Chondrocyte (in vitro differentiated cells): ENCODE data around the gene FBN2. TPM values are rescaled to one million over a fixed set of nuclear protein-coding genes. Genes with fewer than 3 reads are reported as not detected.

ENCODE experiments used
- DNase-seq: peaks from one replicate; pipeline ENCODE4 v3.0.0; 2021; ENCODE audit warnings: mixed read lengths, low spot score
- H3K27ac Mint-ChIP-seq: one replicate; pipeline ENCODE4 v1.8.0; 2021; ENCODE audit warnings: mild to moderate bottlenecking, moderate library complexity, mixed read lengths; ENCODE audit not compliant: unreplicated experiment
- H3K27me3 Mint-ChIP-seq: 2 replicates; pipeline ENCODE4 v1.8.0; 2021; ENCODE audit warnings: low read depth, mixed read lengths
- H3K36me3 Mint-ChIP-seq: 2 replicates; pipeline ENCODE4 v1.8.0; 2021; ENCODE audit warnings: low read depth, mixed read lengths
- H3K4me1 Mint-ChIP-seq: 2 replicates; pipeline ENCODE4 v1.8.0; 2021; ENCODE audit warnings: low read depth, mild to moderate bottlenecking, mixed read lengths
- H3K4me3 Mint-ChIP-seq: one replicate; pipeline ENCODE4 v1.8.0; 2021; ENCODE audit warnings: mild to moderate bottlenecking, moderate library complexity, mixed read lengths; ENCODE audit not compliant: unreplicated experiment
- H3K9me3 Mint-ChIP-seq: 2 replicates; pipeline ENCODE4 v1.8.0; 2021; ENCODE audit warnings: low read depth, mixed read lengths
- CTCF ChIP-seq: fragments of 200-600 bp; sonication (generic); IDR thresholded peaks from 2 replicates; pipeline ENCODE4 v1.5.0; 2021; ENCODE audit warnings: antibody characterized with exemption, mild to moderate bottlenecking, moderate library complexity
- total RNA-seq: library from RNA; stranded (reverse); gene quantifications from 3 replicates; pipeline ENCODE4 v1.2.1, GENCODE V29; 2021

FBN2 gene
- total RNA-seq, 1 donor from 2014 or later: 311 TPM

GRCh38 chr5:128258372-128258771 lies 279.7 kb downstream of the FBN2 start:
- no peak overlapping the region for H3K27ac Mint-ChIP-seq
- H3K27me3 Mint-ChIP-seq: no peaks in the 10 kb centered on the region
- peaks cover 18% of the 10 kb centered on the region for H3K4me1 Mint-ChIP-seq
- peaks cover 45% of the 10 kb centered on the region for H3K36me3 Mint-ChIP-seq
- H3K9me3 Mint-ChIP-seq: peaks cover 8% of the 10 kb centered on the region
- H3K4me3 Mint-ChIP-seq: no peak overlapping the region
- no peak for DNase-seq
- no peak for TF ChIP-seq CTCF

GRCh38 chr5:128257076-128257475 lies 281.0 kb downstream of the FBN2 start:
- peaks cover 34% of the 10 kb centered on the region for H3K36me3 Mint-ChIP-seq
- peaks cover 8% of the 10 kb centered on the region for H3K9me3 Mint-ChIP-seq
- no peaks in the 10 kb centered on the region for H3K27me3 Mint-ChIP-seq

GRCh38 chr5:128254789-128255188 lies 283.3 kb downstream of the FBN2 start:
- no peak for DNase-seq
- no peak overlapping the region for H3K4me3 Mint-ChIP-seq
- H3K36me3 Mint-ChIP-seq: peaks cover 23% of the 10 kb centered on the region
- H3K4me1 Mint-ChIP-seq: peaks cover 27% of the 10 kb centered on the region
- no peak overlapping the region for H3K27ac Mint-ChIP-seq
- TF ChIP-seq CTCF: no peak
- H3K9me3 Mint-ChIP-seq: peaks cover 8% of the 10 kb centered on the region
- H3K27me3 Mint-ChIP-seq: no peaks in the 10 kb centered on the region

More at GRCh38 chr5:128257076-128257475, 281.0 kb downstream of the FBN2 start:
- H3K4me3 Mint-ChIP-seq: no peak overlapping the region
- no peak for DNase-seq
- peaks cover 27% of the 10 kb centered on the region for H3K4me1 Mint-ChIP-seq
- no peak overlapping the region for H3K27ac Mint-ChIP-seq
- TF ChIP-seq CTCF: no peak

GRCh38 chr5:128253880-128254279 lies 284.2 kb downstream of the FBN2 start:
- DNase-seq: no peak
- Mint-ChIP-seq H3K4me1 (peaks cover 27% of the 10 kb centered on the region), H3K4me3 (no peak overlapping the region), H3K27ac (no peak overlapping the region), H3K27me3 (no peaks in the 10 kb centered on the region), H3K36me3 (peaks cover 18% of the 10 kb centered on the region), H3K9me3 (peaks cover 8% of the 10 kb centered on the region)
- no peak for TF ChIP-seq CTCF

GRCh38 chr5:128253161-128253560 lies 284.9 kb downstream of the FBN2 start:
- peaks cover 8% of the 10 kb centered on the region for H3K9me3 Mint-ChIP-seq
- no peaks in the 10 kb centered on the region for H3K27me3 Mint-ChIP-seq
- TF ChIP-seq CTCF: no peak
- peaks cover 27% of the 10 kb centered on the region for H3K4me1 Mint-ChIP-seq
- DNase-seq: no peak
- peaks cover 16% of the 10 kb centered on the region for H3K36me3 Mint-ChIP-seq
- H3K27ac Mint-ChIP-seq: peak overlapping the region; percentile 20
- H3K4me3 Mint-ChIP-seq: no peak overlapping the region
